GM12875 (cell line): ENCODE results near the gene THSD7A.

Experiments used
- H3K4me3 ChIP-seq: one replicate; pipeline ENCODE4 v1.5.1; 2011; ENCODE audit warnings: low read depth, low read length, control low read depth
- CTCF ChIP-seq: IDR thresholded peaks from 2 replicates; pipeline ENCODE4 v1.5.1; 2011; ENCODE audit warnings: low read depth, mild to moderate bottlenecking, control low read depth, inconsistent platforms, low read length, moderate library complexity, borderline replicate concordance; ENCODE audit not compliant: insufficient read depth

Gene THSD7A

GRCh38 chr7:11787534-11787933 lies 44.5 kb downstream of the THSD7A start:
- no peak overlapping the region for H3K4me3 ChIP-seq
- TF ChIP-seq CTCF = no peak

GRCh38 chr7:11786186-11786585 lies 45.8 kb downstream of the THSD7A start:
- no peak overlapping the region for H3K4me3 ChIP-seq
- TF ChIP-seq CTCF = no peak

- no peak overlapping the region for H3K4me3 ChIP-seq
- no peak for TF ChIP-seq CTCF
Measured at GRCh38 chr7:11784769-11785536, 47.0 kb downstream of the THSD7A start.

- H3K4me3 ChIP-seq = no peak overlapping the region
- no peak for TF ChIP-seq CTCF
Measured at GRCh38 chr7:11779864-11780674, 51.9 kb downstream of the THSD7A start.

GRCh38 chr7:11776039-11776438 lies 56.0 kb downstream of the THSD7A start:
- H3K4me3 ChIP-seq = no peak overlapping the region

GRCh38 chr7:11775401-11775800 lies 56.6 kb downstream of the THSD7A start:
- H3K4me3 ChIP-seq = no peak overlapping the region
- TF ChIP-seq CTCF = no peak

More at GRCh38 chr7:11776039-11776438, 56.0 kb downstream of the THSD7A start:
- TF ChIP-seq CTCF = no peak
